ENCODE results near the gene CDC16.
A peak's percentile ranks its signal among the peaks of the same experiment; 100 is the strongest.

CDC16 gene

DNA sequence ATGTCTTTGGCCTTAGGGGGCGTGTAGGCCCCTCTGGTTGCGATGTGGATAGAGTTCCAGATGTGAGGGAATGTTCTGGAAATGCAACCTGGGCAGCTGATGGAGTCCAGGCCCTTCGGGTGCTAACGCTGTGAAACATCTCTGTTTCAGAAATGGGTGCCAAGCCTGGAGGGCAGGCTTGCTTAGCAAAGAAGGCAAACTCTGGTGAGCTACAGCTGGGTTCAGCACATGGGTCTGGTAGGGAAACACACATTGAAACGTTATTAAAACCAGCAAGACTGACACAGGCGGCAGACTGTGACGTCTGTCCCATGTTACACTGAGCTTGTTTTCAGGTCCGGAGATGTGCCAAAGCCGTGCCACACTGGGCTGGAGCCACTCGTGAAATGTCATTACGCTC lies 8.6 kb upstream of the CDC16 start:
- no peak for DNase-seq (ENCODE audit: extremely low spot score)
- ChIA-PET CTCF (interaction anchor here (0.7 to 2.0 kb wide), 14 partner anchors 11 to 733 kb away, joined by 3 to 9 read pairs (median 4); no protein-coding TSS in a partner anchor), POLR2A (no interaction called here)
- TF ChIP-seq CTCF (IDR thresholded peaks at IDR 0.05; ENCODE audit: control extremely low read depth, extremely low read depth, low read depth, missing control alignments) = no peak

GRCh38 chr13:114226699-114227323 lies 7.9 kb upstream of the CDC16 start:
- POLR2A ChIA-PET = no interaction called here
- CTCF ChIA-PET = interaction anchor here (0.6 to 2.0 kb wide), 8 partner anchors 10 to 410 kb away, joined by 3 to 9 read pairs (median 4); no protein-coding TSS in a partner anchor
- peak; percentile 95 for TF ChIP-seq CTCF (IDR thresholded peaks at IDR 0.05; ENCODE audit: control extremely low read depth, extremely low read depth, low read depth, missing control alignments)
- DNase-seq (ENCODE audit: extremely low spot score) = peak; percentile 86

- CTCF ChIA-PET = interaction anchor here (0.6 to 2.0 kb wide), 4 partner anchors 8 to 306 kb away, joined by 3 to 9 read pairs (median 4); no protein-coding TSS in a partner anchor
- DNase-seq (ENCODE audit: extremely low spot score) = no peak
- no peak for TF ChIP-seq CTCF (IDR thresholded peaks at IDR 0.05; ENCODE audit: control extremely low read depth, extremely low read depth, low read depth, missing control alignments)
- POLR2A ChIA-PET = no interaction called here
Observed at GRCh38 chr13:114227528-114227927, 7.2 kb upstream of the CDC16 start.

DNA sequence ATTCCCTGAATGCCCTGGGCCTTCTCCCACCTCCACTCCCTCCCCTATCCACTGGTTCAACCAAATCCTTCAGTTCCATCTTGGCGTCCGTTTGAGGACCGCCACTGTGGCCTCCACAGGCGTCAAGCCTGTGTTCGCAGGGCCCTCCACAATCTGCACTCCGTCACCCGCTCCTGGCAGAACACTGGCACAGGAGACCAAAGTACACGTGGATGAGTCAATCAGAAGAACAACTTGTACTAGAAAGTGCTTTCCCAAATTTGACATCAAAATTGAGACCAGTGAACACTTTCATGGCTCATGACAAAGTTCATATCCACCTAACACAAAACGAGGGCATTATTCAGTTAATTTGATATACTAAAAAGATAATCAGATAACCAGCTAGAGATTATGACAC lies 6.5 kb upstream of the CDC16 start:
- no peak for TF ChIP-seq CTCF (IDR thresholded peaks at IDR 0.05; ENCODE audit: control extremely low read depth, extremely low read depth, low read depth, missing control alignments)
- ChIA-PET POLR2A (no interaction called here), CTCF (interaction anchor here (1.0 to 1.5 kb wide), 4 partner anchors 8 to 411 kb away, joined by 3 to 5 read pairs (median 3); no protein-coding TSS in a partner anchor)
- no peak for DNase-seq (ENCODE audit: extremely low spot score)

DNA sequence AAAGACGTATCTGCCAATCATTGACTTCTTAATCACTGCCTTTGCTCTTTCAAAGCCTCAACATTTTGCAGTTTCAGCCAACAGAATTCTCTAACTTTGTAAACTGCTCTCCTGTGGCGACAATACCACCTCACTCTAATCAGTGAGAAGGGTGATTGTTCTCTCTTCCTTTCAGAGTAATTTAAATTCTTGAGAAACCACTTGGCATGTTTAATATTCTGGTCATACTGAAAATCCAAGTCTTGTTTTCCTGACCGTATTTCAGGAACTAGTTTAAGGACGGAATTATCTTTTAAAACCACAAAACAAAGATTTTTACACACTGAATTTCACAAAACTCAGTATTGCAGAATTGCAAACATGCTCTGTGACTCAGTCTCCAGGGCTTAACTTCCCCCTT lies 5.2 kb upstream of the CDC16 start:
- ChIA-PET POLR2A (no interaction called here), CTCF (interaction anchor here (1.0 kb wide), 1 partner anchor 10 kb away, joined by 3 read pairs; no protein-coding TSS in a partner anchor)
- TF ChIP-seq CTCF (IDR thresholded peaks at IDR 0.05; ENCODE audit: control extremely low read depth, extremely low read depth, low read depth, missing control alignments) = no peak
- no peak for DNase-seq (ENCODE audit: extremely low spot score)

- POLR2A ChIA-PET = no interaction called here
Observed at GRCh38 chr13:114230117-114230516, 4.6 kb upstream of the CDC16 start.

More at GRCh38 chr13:114230117-114230516, 4.6 kb upstream of the CDC16 start:
- no peak for DNase-seq (ENCODE audit: extremely low spot score)
- CTCF ChIA-PET = no interaction called here
- no peak for TF ChIP-seq CTCF (IDR thresholded peaks at IDR 0.05; ENCODE audit: control extremely low read depth, extremely low read depth, low read depth, missing control alignments)
